Left ventricle myocardium inferior (tissue), 1 donor: Measurements from ENCODE around the gene OR2C3. TPM values are rescaled to one million over a fixed set of nuclear protein-coding genes. Genes with fewer than 3 reads are reported as not detected.
"Not testable (repeated sequence)": the region's sequence is repeated elsewhere in the genome, so short reads cannot be mapped to it uniquely, and the experiment has no call there.

Source experiments
- DNase-seq: peaks from one replicate; pipeline ENCODE4 v3.0.0-alpha.2; 2020
- H3K27ac ChIP-seq: fragments of 200-600 bp; replicated peaks from 2 replicates; pipeline ENCODE4 v1.8.0; 2021
- H3K27me3 ChIP-seq: fragments of 200-600 bp; 2 replicates; pipeline ENCODE4 v1.8.0; 2021; ENCODE audit warnings: low read depth
- H3K36me3 ChIP-seq: fragments of 200-600 bp; 2 replicates; pipeline ENCODE4 v1.8.0; 2021
- H3K4me1 ChIP-seq: fragments of 200-600 bp; 2 replicates; pipeline ENCODE4 v1.8.0; 2021
- H3K4me3 ChIP-seq: fragments of 200-600 bp; 2 replicates; pipeline ENCODE4 v1.8.0; 2021; ENCODE audit warnings: mild to moderate bottlenecking, moderate library complexity
- H3K9me3 ChIP-seq: fragments of 200-600 bp; replicated peaks from 2 replicates; pipeline ENCODE4 v1.8.0; 2021
- CTCF ChIP-seq: fragments of 200-600 bp; IDR thresholded peaks from 2 replicates; pipeline ENCODE4 v1.8.0; 2021; ENCODE audit warnings: antibody characterized with exemption, mild to moderate bottlenecking, borderline replicate concordance
- intact Hi-C: fragments of 100-400 bp; cut with micrococcal nuclease; formaldehyde crosslinking; loops from one replicate; pipeline ENCODE4 v1.11.0; 2022
- total RNA-seq: library from RNA; stranded (reverse); fragmentation: NEBNext Ultra II Directional; extraction: Animal tissue kit (Norgen Biotek cat#: 25700); gene quantifications from one replicate; pipeline ENCODE4 v1.2.1, GENCODE V29; 2021
- donor health status: DM: no; HTN: yes; CAD: no; lungs with severe emphysema.

The OR2C3 gene
- total RNA-seq, 1 donor from 2014 or later: not detected

DNA sequence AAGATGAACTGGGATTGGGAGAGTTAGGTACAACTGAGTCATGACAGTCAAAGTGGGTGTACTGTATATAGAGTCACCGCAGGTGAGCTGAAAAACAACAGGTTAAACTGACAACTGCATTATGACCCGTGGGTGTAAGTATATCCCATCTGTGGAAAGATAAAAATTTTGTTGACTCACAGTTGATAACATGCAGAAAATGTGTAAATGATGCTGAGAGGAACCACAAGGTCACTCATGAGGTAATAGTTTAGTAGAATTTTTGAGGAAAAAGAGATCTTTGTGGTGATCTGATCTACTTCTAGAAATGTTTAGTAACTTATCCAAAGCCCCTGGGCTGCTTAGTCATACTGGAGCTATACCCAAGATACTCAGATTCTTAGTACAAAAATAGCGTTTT, 838 bp downstream of the OR2C3 start:
- Histone ChIP-seq H3K9me3 (peaks cover 7% of the 10 kb centered on the region), H3K27ac (no peak overlapping the region), H3K36me3 (no peaks in the 10 kb centered on the region), H3K4me3 (no peak overlapping the region), H3K27me3 (peaks cover 21% of the 10 kb centered on the region), H3K4me1 (no peaks in the 10 kb centered on the region)
- no peak for TF ChIP-seq CTCF
- intact Hi-C loops: no loop called here
- DNase-seq: no peak

- Histone ChIP-seq H3K9me3 (no peaks in the 10 kb centered on the region), H3K27me3 (peaks cover 31% of the 10 kb centered on the region), H3K36me3 (no peaks in the 10 kb centered on the region), H3K27ac (no peak overlapping the region), H3K4me3 (no peak overlapping the region), H3K4me1 (no peaks in the 10 kb centered on the region)
- no peak for TF ChIP-seq CTCF
- no peak for DNase-seq
- intact Hi-C loops: no loop called here
Measured at GRCh38 chr1:247531937-247532336, 4.3 kb downstream of the OR2C3 start.

- TF ChIP-seq CTCF: no peak
- Histone ChIP-seq H3K27ac (no peak overlapping the region), H3K36me3 (no peaks in the 10 kb centered on the region), H3K4me1 (no peaks in the 10 kb centered on the region), H3K9me3 (no peaks in the 10 kb centered on the region), H3K4me3 (peak overlapping the region; percentile 40), H3K27me3 (peaks cover 31% of the 10 kb centered on the region)
- DNase-seq: no peak
- intact Hi-C loops: no loop called here
Measured at GRCh38 chr1:247530785-247531184, 5.5 kb downstream of the OR2C3 start.

DNA sequence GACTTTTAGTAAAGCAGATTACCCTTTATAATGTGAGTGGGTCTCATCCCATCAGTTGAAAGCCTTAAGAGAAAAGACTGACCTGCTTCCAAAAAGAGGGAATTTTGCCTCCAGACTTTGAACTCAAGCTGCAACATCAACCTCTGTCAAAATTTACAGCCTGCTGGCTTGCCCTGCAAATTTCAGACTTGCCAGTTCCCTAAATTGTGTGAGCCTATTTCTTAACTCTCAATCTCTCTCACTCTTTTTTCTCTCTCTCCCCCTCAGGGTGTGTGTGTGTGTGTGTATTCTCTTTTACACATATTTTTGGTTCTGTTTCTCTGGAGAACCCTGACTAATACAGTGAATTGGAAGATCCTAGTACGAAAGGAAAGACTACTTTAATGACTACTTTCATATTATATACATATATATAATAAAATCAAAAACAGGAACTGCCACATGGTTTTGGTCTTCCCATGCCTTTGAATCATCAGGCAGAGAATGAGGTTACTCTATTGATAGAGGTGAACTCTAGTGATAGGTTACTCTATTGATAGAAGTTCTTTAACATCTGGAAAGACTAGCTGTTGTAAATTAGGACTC, 6.4 kb downstream of the OR2C3 start:
- no peak for DNase-seq
- intact Hi-C loops: no loop called here
- H3K4me1 ChIP-seq: no peaks in the 10 kb centered on the region

GRCh38 chr1:247528812-247529474, 7.3 kb downstream of the OR2C3 start:
- H3K4me3 ChIP-seq: no peak overlapping the region
- no peak for TF ChIP-seq CTCF
- no peaks in the 10 kb centered on the region for H3K4me1 ChIP-seq
- no peaks in the 10 kb centered on the region for H3K9me3 ChIP-seq
- no peaks in the 10 kb centered on the region for H3K36me3 ChIP-seq
- no peak for DNase-seq
- no peak overlapping the region for H3K27ac ChIP-seq
- intact Hi-C loops: no loop called here
- peaks cover 31% of the 10 kb centered on the region for H3K27me3 ChIP-seq

More for the DNA sequence above, 6.4 kb downstream of the OR2C3 start:
- Histone ChIP-seq H3K27ac (no peak overlapping the region), H3K4me3 (no peak overlapping the region), H3K36me3 (no peaks in the 10 kb centered on the region), H3K9me3 (no peaks in the 10 kb centered on the region), H3K27me3 (peaks cover 31% of the 10 kb centered on the region)
- no peak for TF ChIP-seq CTCF

DNA sequence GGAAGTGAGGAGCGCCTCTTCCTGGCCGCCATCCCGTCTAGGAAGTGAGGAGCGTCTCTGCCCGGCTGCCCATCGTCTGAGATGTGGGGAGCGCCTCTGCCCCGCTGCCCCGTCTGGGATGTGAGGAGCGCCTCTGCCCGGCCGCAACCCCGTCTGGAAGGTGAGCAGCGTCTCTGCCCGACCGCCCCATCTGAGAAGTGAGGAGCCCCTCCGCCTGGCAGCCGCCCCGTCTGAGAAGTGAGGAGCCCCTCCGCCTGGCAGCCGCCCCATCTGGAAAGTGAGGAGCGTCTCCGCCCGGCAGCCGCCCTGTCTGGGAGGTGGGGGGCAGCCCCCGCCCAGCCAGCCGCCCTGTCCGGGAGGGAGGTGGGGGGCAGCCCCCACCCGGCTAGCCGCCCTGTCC, 14.4 kb downstream of the OR2C3 start:
- not testable (repeated sequence) for H3K4me3 ChIP-seq, DNase-seq

More for the DNA sequence above, 14.4 kb downstream of the OR2C3 start:
- H3K27ac ChIP-seq, H3K36me3 ChIP-seq, H3K4me1 ChIP-seq, intact Hi-C loops, H3K9me3 ChIP-seq: not testable (repeated sequence)
- peaks cover 31% of the 10 kb centered on the region for H3K27me3 ChIP-seq
